GM21737 (cell line): ENCODE measurements around the gene TCFL5.
"Not testable (repeated sequence)": the region's sequence is repeated elsewhere in the genome, so short reads cannot be mapped to it uniquely, and the experiment has no call there.

ENCODE experiments used
- ATAC-seq: cut with Tn5 transposase; IDR thresholded peaks from one replicate; pipeline ENCODE4 v1.9.1; 2021; ENCODE audit warnings: mild to moderate bottlenecking, moderate library complexity; ENCODE audit not compliant: unreplicated experiment

Gene TCFL5

DNA sequence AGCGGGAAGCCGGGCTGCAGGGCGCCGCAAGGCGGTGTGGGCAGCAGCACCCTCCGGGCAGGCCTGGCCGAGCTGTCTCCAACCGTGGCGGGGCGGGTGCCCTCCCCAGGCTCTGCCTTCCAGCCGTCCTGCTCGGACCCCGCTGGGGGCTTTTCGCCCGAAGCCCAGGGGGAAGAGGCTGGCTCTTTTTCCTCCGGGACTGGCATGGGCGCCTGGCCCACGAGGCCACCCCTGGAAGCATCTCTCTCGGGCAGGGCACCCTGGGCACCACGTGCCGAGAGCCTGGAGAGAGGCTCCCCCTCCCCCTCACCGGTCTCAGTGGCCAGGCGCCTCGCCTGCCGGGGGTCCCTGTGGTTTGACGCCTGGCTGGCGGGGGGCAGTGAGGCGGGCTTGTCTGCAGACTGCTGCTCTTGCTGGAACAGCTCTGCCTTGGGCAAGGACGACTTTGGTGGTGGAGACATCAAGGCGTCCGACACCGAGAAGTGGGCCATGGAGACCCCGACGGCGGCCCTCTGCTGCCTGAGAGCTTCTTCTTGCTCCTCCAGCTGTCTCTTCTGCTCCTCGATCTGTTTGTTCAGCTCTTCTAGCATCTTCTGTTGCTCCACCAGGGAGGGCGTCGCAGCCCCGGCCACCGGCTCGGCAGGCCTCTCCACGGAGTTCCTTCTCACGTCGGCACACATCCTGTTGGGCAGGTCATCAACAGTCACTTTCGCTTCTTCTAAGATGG, 19.5 kb upstream of the TCFL5 start:
- no peak for ATAC-seq

DNA sequence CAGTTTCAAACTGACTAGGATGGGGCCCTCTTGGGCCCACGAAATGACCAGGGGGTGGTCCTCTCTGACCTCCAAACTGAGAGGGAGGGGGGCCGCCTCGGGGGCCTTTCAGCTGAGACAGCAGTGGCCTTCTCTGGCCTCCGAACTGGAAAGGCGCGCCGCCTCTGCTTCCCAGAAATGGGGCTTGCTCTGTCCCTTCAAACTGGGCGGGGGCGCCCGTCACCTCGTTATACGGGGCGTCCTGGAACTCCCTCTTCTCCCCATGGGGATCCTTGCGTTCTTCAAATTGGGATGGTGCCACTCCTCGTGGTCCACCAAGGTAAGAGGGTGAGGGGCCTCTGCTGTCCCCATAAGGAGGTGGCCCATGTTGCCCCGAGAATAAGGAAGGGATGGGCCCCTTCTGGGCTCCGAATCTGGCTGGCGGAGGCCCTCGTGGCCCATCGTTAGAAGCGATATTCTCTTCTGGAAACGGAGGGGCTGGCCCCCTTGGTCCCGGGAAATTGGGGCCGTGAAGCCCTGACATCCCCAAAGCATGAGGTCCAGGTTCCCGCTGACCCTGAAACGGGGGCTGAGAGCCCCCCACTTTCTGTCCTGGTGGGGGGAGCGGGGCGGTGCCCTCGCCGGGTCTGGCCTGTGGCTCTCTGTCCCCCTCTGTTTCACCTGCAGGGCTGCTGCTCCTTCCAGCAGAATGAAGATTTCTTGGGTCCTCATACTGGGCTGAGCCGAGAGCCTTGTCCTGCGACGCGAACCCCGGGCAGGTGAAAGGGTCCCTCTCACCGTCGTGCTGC, 18.7 kb upstream of the TCFL5 start:
- no peak for ATAC-seq

DNA sequence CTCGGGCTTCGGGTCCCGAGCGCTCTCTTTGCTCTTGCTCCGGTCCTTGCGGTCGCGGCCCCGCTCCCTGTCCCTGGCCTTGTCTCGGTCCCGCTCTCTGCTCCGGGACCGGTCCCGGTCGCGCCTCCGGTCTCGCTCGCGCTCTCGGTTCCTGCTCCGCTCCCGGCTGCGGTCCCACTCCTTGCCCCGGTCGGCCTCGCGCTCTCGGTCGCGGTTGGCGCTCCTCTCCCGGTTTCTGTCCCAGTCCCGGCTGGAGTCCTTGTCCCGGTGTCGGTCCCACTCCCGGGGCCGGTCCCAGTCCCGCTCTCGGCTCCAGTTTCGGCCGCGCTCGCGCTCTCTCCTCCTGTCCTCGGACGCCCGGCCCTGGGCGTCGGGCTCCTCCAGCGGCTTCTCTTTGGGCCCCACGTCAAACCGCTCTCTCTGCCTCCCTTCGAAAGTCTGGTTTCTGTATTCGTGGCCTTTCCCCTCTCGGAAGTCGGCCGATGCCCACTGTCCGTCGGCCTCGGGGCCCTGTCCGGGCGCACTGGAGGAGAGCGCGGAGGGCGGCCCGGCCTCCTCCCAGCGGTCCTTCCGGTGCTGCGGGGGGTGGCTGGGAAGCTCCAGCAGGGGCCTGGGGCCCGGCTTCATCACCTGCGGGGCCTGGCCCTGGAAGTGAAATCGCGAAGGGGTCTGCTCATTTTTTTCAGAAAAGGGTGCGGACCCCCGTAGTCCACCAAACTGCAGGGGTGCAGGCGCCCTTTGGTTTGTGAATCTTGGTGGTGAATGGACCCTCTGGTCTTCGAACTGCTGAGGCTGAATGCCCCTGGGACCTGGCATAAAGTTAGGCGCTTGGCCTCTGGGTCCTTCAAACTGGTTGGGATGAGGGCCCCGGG, 17.9 kb upstream of the TCFL5 start:
- no peak for ATAC-seq

DNA sequence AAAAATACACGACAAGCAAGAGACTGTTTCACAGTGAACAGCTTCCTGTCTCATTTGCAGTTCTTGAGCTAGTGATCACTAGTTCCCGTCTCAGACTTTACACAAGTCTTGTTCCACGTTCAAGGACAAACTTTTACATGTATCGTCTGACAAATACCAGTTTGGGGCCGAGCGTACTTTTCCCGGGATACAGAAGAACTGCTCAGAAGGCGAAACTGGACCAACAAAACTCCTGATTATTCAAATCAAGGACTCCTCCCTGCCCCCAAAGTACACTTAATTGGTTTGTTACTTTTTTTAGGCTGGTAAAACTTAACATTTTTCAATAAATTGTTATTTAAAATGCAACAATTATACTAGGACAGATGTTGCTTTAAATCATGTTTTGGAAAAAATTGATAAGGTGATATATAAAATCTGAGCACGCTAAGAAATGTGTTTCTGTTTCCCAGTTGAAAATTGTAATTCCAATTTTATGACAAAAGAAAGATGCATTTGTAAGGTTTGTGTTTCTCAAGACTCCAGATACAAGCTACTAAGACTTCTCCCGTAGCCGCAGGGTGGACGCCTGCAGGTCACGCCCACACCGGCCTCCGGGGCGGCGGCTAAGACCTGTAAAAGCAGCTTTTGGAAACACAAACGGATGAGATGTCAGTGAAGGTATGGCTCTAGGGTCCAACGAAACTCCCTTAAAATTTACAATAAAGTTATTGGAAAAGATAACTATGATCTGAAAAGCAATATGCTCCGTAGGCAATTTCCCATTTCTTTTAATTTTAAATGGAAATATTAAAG, 16.8 kb upstream of the TCFL5 start:
- ATAC-seq, result no peak

DNA sequence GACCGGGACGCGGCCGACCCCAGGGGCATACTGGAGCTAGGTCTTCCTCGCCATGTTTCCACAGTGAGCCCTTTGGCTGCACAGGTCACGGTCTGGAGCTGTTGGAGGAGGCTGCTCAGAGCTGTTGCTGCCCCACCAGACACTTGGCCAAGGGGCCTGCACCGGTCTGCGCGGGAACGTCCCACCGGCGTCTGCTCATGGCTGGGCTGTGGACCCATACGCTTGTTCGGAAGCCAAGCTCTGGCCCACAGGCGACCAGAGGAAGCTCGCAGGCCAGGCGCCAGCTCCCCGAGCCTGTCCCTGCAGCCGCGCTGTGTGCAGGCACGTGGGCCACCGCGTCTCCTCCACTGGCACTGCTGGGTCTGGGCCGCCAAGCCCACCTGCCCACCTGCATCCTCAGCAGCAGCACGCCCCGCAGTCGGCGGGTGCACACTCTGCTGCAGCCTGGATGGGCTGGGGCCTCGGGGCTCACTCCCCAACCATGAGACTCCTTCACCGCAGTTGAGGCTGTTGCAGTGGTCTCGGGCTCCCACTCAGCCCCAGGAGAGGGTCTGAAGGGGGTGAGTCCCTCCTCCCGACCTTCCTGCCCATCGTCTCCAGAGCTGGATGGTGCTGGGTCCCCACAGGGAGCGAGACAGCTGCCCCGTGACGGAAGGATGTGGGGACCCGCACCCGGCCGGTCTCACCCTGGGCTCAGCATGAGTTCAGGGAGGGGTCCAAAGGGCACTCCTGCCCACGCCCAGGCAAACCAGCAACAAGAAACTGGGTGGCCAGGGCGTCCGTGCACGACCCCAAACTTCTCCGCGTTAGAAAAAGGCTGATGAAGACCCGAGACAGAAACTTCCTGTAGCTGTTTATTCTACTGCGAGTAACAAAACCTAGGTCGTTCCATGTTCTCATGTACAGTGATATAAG, 15.5 kb upstream of the TCFL5 start:
- ATAC-seq, result no peak

DNA sequence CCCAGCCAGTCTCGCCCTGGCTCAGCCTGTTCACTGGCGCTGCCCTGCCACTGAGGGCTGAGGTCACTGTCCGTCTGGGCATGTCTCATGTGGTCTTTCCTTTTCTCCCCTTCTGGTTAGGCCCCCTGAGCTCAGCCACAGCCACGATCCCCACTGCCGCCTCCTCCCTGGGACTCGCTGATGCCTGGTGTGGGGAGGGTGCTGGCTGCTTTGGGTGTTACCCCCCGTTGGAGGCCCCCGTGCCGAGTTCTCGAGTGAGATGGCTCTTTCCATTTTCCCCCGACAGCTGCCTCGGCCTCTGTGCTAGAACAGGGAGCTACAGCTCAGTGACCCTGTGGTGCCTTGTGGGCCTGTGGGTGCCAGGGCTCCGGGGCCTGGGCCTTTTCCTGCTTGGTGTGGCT, 14.9 kb upstream of the TCFL5 start:
- ATAC-seq, result no peak

DNA sequence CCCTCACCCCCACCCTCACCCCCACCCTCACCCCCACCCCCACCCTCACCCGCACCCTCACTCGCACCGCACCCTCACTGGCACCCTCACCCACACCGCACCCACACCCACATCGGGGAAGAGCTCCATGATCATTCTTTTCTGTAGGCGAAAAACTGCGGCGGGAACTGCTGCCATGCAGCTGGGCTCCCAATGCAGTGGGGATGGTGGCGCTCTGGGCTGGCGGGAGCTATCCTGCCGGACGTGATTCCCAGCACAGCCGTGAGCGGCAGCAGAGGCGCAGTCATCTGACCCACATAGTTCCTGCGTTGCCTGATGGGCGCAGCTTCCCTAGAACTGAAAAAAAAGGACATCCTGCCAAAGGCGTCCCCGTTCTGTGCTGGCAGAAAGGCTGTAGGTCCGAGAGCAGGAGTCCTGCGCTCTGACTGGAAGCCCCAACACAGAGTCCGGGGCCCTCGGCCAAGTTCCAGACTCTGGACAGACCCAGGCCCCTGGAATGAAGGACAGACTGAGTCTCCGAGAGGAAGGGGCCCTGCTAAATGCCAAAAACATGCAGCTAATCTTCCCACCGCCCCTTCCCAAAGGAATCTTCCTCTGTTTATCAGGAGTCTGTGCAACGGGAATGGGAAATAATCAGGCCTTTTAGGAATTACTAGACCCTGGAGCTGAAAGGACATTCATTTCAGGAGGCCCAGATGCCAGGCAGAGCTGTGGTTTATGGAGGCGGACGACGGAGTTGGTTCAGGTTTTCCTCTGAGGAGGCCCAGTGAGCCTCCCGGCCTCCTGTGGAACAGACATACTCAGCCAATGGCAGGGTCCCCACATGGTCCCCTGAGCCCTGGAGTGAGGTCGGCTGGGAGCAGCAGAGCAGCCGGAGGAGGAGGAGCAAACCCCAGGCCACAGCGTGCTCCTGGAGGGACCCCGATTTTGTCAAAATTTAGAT, 14.1 kb upstream of the TCFL5 start:
- no peak for ATAC-seq

DNA sequence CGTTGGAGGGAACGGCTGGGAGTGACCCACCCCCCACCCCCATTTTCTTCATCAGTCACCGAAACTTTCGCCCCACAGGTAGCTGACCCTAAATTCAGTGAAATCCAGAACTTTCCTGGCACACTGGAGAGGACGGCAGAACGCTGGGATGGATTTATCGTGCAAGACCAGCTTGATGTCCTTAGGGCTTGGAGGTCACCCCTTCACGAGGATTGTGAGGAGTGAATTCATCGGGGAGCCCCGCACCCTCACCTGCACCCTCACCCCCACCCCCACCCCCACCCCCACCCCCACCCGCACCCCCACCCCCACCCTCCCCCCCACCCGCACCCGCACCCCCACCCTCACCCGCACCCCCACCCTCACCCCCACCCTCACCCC, 13.3 kb upstream of the TCFL5 start:
- ATAC-seq, result no peak

DNA sequence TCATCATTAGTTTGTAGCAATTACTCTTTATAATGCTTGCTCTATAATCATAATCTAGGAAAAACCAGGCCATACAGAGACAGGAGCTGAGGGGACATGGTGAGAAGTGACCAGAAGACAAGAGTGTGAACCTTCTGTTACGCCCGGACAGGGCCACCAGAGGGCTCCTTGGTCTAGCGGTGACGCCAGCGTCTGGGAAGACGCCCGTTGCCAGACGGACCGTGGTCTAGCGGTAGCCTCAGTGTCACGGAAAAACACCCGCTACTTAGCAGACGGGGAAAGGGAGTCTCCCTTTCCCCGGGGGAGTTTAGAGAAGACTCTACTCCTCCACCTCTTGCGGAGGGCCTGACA, 12.0 kb upstream of the TCFL5 start:
- not testable (repeated sequence) for ATAC-seq

DNA sequence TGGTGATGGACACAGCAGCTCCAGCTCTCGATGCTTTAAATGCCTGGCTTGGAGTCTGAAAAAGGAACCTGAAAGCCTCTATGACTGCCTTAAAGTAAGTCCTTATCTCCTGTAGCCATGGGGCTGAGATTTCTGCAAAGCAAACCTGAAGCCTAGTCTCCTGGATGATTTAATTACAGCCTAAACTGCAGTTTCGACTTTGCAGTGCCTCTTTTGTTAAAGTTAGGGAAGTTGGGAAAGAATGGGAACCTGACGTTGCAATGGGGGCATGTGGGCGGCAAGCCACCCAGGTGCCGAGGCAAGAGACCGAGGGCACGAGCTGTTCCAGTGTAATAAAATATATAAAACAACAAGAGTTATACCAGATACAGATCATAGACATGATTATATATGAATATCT, 11.7 kb upstream of the TCFL5 start:
- ATAC-seq, result no peak

DNA sequence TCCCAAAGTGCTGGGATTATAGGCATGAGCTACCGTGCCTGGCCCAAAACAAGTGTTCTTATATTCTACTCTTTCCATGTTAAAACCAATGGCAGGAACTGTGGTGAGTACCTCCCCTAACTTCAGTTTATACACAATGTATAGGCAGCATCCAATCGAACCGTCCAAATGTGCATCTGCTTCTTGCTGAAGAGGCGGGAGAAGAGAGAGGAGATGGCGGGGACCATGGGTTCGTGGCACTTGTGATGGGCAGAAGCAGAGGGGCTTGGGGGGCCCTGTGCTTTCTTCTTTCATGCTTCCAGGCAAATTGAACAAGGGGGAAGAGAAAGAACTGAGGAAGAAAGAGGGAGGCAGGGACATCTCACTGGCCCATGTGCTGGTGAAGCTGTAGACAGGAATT, 11.2 kb upstream of the TCFL5 start:
- ATAC-seq, result no peak

DNA sequence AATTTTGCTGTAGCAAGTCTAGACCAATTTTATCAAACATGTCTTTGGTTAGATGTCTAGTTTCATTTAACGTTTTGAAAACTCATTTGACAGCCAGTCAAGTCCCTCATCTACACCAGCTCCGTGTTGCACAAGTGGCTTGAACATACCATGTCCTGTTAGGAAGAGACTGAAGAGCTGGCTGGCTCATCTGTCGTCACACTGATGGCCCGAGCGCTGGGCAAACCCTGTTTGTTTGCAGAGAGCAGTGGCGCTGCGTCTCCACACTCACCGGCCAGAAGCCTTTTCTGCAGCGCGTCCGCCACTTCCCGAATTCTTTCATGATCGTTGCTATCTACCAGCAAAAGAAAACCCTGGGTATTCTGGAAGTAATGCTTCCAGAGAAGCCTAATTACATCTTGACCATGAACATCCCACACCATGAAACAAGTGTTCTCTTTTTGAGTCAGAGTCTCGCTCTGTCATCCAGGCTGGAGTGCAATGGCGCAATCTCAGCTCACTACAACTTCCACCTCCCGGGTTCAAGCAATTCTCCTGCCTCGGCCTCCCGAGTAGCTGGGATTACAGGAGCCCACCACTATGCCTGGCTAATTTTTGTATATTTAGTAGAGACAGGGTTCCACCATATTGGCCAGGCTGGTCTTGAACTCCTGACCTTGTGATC, 10.7 kb upstream of the TCFL5 start:
- no peak for ATAC-seq

DNA sequence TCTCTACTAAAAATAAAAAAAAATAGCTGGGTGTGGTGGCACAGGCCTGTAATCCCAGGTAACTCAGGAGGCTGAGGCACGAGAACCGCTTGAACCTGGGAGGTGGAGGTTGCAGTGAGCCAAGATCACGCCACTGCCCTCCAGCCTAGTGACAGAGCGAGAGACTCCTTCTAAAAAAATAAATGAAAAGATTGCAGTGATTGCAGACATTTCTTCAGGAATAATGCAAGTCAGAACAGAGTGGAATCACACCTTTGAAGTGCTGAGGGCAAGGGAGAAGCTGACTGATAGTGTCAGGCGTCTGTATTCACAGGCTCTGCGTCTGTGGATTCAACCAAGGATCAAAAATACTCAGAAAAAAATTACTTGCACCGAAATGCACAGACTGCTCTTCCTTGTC, 2.6 kb upstream of the TCFL5 start:
- ATAC-seq, result no peak

DNA sequence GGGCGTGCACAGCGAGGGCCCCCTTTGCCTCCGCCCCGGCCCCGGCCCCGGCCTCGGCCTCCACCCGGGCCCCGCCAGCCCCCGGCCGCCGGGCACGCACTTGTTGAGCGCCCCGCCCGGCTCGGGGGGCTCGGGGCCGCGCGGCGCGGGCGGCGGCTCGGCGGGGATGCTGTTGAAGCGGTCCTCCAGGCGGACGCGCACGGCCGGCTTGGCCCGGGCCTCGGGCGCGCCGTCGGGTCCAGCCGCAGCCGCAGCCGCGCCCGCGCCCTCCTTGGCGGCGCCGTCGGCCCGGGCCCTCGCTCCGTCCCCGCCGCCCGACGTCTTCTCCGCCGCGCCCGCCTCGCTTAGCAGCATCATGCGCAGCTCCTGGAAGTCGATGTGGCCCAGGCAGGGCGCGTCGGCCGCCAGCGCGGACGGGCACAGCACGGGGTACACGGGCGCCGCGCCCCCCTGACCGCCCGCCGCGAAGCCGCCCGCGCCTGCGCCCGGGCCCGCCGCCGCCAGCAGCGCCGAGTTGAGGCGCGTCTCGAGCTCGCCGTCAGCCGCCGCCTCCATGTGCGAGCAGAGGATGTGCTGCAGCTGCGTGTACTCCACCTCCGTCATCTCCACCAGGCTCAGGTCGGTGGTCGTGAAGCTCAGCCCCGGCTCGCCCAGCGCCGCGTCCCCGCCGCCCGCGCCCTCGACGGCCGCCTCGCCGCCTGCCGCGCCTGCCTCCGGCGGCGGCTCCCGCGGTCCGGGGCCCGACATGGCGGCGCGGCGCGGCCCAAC, 514 bp downstream of the TCFL5 start:
- peak; percentile 34 for ATAC-seq

DNA sequence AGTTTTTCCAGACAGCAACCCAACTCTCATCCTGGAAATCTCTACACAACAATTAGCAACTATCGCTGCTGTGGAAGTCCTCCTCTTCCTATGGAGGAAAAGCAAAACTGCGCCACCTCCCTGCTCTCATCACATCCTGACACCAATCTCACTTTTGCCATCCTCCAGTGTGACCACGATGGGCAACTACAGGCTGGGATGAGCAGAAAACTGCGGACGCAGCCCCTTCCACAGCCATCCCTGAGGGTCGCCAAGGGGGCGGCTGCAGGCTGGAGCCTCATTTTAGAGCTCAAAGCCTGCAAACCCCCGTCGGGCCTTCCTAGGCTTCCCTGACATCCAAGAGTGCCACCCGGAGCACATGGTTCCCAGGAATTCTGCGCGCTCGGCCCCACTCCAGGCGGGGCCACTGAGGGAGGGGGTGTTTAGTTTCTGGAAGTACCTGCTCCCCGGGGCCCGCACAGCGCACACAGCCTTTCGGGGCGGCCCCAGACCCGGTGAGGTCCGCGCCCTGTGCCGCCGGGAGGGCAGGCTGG, 1.2 kb downstream of the TCFL5 start:
- peak; percentile 6 for ATAC-seq

DNA sequence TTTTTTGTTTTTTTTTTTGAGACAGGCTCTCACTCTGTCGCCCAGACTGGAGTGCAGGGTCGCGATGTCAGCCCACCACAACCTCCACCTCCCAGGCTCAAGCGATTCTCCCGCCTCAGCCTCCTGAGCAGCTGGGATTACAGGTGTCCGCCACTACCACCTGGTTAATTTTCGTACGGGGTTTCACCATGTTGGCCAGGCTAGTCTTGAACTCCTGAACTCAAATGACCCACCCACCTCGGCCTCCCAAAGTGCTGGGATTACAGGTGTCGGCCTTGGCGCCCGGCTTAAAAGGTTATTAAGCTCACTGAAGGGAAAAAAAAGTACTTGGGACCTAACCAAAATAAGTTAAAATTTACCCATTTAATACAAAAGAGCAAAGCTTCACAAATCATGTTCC, 1.9 kb downstream of the TCFL5 start:
- ATAC-seq, result no peak
